22Rv1 (cell line): ENCODE data around the gene SMPDL3B.

Source experiments
- H3K27ac ChIP-seq: fragments of 450-650 bp; 2 replicates; pipeline ENCODE4 v1.5.1; 2017
- CTCF ChIP-seq: fragments of 450-650 bp; IDR thresholded peaks from 2 replicates; pipeline ENCODE4 v1.5.1; 2017; ENCODE audit warnings: mild to moderate bottlenecking
- ZFX ChIP-seq: fragments of 450-650 bp; IDR thresholded peaks from 2 replicates; pipeline ENCODE4 v1.6.1; 2017; ENCODE audit warnings: antibody characterized with exemption, borderline replicate concordance

The SMPDL3B gene

GRCh38 chr1:27922272-27922671 lies 12.5 kb upstream of the SMPDL3B start:
- no peak for TF ChIP-seq ZFX
- no peak overlapping the region for H3K27ac ChIP-seq

- no peak for TF ChIP-seq ZFX
- no peak overlapping the region for H3K27ac ChIP-seq
Measured at GRCh38 chr1:27928216-27928954, 6.4 kb upstream of the SMPDL3B start.

DNA sequence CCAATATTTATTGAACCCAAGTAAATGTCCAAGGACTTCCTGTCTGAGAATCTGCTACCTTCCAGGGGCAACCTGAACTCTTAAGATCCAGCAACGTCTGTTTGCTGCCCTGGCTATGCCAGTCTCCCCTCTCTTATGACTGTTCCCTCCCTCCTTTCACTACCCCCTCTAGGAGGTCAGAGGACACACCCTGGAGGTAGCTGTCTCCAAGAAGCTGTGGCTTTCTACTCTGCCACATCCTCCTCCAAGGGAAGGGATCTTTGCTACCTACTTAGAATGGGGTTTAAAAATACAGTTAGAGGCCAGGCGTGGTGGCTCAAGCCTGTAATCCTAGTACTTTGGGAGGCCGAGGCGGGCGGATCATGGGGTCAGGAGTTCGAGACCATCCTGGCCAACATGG lies 3.6 kb upstream of the SMPDL3B start:
- H3K27ac ChIP-seq, result no peak overlapping the region
- TF ChIP-seq CTCF (no peak), ZFX (no peak)

DNA sequence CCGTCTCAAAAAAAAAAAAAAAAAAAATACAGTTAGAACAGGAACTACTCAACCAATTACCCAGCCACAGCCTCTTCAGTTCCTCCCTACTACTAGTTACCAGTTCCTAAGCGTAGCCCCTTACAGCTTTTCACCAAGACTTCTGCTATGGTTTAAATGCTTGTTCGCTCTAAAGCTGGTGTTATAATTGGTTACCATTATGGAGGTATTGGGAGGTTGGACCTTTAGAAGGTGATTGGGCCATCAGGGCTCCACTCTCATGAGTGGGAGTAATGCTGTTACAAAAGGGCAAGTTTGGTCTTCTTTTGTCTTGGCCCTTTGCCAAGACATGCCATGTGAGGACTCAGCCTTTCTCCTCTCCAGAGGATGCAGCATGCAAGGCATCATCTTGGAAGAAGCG lies 3.0 kb upstream of the SMPDL3B start:
- TF ChIP-seq CTCF (no peak), ZFX (no peak)
- H3K27ac ChIP-seq, result no peak overlapping the region

DNA sequence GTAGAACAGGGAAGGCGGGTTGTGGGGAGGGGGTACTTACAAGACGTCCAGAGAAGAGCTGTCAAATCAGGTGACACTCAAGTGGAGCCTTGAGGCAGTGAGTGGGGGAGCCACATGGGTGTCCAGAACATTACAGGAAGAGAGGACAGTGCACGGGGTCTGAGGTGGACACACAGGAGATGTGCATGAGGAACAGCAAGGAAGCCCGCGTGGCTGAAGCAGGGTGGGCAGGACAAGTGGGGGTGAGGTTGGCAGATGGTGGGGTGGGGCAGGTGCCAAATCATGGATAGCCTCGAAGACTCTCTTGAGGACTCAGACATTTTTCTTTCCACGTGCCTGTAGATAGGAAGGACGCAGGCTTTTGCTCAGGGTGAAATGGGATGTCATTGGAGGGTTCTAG lies 921 bp downstream of the SMPDL3B start:
- no peak for TF ChIP-seq ZFX
- H3K27ac ChIP-seq, result no peak overlapping the region

DNA sequence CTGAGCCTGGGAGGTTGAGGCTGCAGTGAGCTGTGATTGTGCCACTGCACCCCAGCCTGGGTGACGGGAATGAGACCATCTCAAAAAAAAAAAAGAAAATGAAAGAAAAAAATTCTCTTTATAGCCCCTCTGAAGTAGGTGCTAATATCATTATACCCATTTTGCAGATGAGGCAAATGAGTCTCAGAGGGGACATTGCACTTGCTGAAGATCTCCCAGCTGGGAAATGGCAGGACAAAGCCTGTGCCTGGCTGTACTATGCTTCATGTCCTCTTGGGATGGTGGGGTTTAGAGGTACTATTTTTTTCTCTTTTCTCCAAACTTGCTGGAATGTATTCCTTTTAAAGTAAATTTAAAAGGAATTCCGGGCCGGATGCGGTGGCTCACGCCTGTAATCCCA lies 1.6 kb downstream of the SMPDL3B start:
- TF ChIP-seq CTCF, result no peak
- no peak for TF ChIP-seq ZFX
- no peak overlapping the region for H3K27ac ChIP-seq

- no peak for TF ChIP-seq ZFX
- TF ChIP-seq CTCF, result no peak
- H3K27ac ChIP-seq, result no peak overlapping the region
Measured at GRCh38 chr1:27937524-27937836, 2.7 kb downstream of the SMPDL3B start.

GRCh38 chr1:27938488-27938887 lies 3.7 kb downstream of the SMPDL3B start:
- TF ChIP-seq CTCF (no peak), ZFX (no peak)
- no peak overlapping the region for H3K27ac ChIP-seq

DNA sequence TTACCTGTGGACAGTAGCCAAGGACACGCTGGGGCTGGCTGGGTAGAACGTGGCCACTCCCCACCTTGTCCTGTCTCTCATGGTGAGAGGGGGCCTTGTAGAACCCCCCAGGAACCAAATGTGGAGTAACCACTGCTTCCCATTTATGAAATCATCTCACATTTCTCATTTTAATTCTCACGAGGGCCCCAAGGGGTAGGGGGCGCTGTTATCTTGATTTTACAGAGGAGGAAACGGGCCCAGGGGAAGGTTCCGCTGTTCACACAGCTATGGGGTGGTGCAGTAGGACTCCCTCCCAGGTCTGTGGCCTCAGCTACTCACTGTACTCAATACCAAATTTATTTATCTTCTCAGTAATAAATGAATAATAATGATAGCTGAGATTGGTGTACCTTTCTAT lies 5.5 kb downstream of the SMPDL3B start:
- H3K27ac ChIP-seq, result no peak overlapping the region
- TF ChIP-seq CTCF, result peak; percentile 22; the same call in 1 of the 2 replicates
- no peak for TF ChIP-seq ZFX
